ENCODE measurements around the gene NUDT1.

DNA sequence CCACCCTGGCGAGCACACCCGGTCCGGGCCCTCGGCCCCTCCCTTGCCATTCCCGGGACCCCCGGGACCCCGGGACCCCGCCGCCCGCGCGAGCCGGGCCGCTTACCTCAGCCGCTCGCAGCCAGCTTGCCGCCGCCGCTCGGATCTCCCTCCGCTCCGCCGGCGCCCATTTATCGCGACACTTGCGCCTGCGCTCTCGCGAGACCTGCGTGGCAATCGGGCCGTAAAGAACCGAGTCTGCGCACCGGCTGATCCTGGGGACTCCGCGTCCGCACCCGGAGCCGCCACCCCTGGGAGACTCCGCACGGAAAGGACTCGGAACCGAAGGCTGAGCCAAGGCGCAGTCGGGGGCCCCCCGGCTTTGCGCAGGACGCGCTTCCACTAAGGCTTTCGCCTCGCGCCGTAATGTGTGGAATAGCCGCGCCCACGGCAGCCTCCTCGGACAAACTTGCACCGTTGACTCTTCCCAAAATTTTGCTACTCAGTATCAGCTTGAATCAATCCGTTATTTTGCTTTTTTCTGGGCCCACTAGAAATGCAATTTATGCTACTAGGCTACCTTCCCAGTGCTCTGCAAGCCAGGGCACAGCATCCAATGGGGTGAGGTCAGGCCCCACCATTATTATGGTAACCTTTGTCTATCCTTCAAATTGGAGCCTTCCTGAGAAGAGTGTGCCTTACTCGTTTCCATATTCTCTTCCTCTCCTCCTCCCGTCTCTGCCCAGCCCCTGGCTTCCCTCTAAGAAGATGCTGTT, 9.1 kb upstream of the NUDT1 start, which contains the start of gene MAD1L1:
- TF ChIP-seq, protein P1, sequence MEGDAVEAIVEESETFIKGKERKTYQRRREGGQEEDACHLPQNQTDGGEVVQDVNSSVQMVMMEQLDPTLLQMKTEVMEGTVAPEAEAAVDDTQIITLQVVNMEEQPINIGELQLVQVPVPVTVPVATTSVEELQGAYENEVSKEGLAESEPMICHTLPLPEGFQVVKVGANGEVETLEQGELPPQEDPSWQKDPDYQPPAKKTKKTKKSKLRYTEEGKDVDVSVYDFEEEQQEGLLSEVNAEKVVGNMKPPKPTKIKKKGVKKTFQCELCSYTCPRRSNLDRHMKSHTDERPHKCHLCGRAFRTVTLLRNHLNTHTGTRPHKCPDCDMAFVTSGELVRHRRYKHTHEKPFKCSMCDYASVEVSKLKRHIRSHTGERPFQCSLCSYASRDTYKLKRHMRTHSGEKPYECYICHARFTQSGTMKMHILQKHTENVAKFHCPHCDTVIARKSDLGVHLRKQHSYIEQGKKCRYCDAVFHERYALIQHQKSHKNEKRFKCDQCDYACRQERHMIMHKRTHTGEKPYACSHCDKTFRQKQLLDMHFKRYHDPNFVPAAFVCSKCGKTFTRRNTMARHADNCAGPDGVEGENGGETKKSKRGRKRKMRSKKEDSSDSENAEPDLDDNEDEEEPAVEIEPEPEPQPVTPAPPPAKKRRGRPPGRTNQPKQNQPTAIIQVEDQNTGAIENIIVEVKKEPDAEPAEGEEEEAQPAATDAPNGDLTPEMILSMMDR (IDR thresholded peaks at IDR 0.05; ENCODE audit: low read depth, low read length, poor library complexity, severe bottlenecking), result no peak
- TF ChIP-seq EZH2phosphoT487 (IDR thresholded peaks at IDR 0.05; ENCODE audit: borderline replicate concordance, low read length), result no peak

All from DOHH2 (cell line).